ENCODE measurements around the gene EML1.

- TF ChIP-seq SP1 (IDR thresholded peaks at IDR 0.05) (no peak), NFRKB (IDR thresholded peaks at IDR 0.05) (no peak)
- TF ChIP-seq, protein P1, sequence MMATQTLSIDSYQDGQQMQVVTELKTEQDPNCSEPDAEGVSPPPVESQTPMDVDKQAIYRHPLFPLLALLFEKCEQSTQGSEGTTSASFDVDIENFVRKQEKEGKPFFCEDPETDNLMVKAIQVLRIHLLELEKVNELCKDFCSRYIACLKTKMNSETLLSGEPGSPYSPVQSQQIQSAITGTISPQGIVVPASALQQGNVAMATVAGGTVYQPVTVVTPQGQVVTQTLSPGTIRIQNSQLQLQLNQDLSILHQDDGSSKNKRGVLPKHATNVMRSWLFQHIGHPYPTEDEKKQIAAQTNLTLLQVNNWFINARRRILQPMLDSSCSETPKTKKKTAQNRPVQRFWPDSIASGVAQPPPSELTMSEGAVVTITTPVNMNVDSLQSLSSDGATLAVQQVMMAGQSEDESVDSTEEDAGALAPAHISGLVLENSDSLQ (IDR thresholded peaks at IDR 0.05): no peak
Observed at GRCh38 chr14:99870617-99871016, 77.4 kb downstream of the EML1 start.

Measured in HEK293T (cell line).